ENCODE data around the gene UCP3. TPM values are rescaled to one million over a fixed set of nuclear protein-coding genes. Genes with fewer than 3 reads are reported as not detected.

The UCP3 gene
- total RNA-seq, 1 experiment from 2014 or later: 0.08 TPM

- no peak overlapping the region for H3K4me3 ChIP-seq
- no peaks in the 10 kb centered on the region for H3K27me3 ChIP-seq (replicated peaks)
- no peaks in the 10 kb centered on the region for H3K36me3 ChIP-seq
- no peak for DNase-seq (ENCODE audit: low read depth in 1 of 2, low spot score in 2 of 2)
- H3K27ac ChIP-seq: no peak overlapping the region
- no peaks in the 10 kb centered on the region for H3K4me1 ChIP-seq (replicated peaks)
- no peaks in the 10 kb centered on the region for H3K9me3 ChIP-seq (replicated peaks)
These were observed 51.8 kb downstream of the UCP3 start for GRCh38 chr11:73956876-73957653.

GRCh38 chr11:73951797-73952196 is 57.1 kb downstream of the UCP3 start:
- no peak overlapping the region for H3K27ac ChIP-seq
- no peaks in the 10 kb centered on the region for H3K27me3 ChIP-seq (replicated peaks)
- DNase-seq (ENCODE audit: low read depth in 1 of 2, low spot score in 2 of 2): no peak
- H3K36me3 ChIP-seq: no peaks in the 10 kb centered on the region
- no peaks in the 10 kb centered on the region for H3K4me1 ChIP-seq (replicated peaks)
- H3K9me3 ChIP-seq (replicated peaks): no peaks in the 10 kb centered on the region
- H3K4me3 ChIP-seq: no peak overlapping the region

GRCh38 chr11:73950869-73951710 is 57.8 kb downstream of the UCP3 start, which contains the start of gene DNAJB13:
Gene DNAJB13, plus strand, starts transcription at chr11:73951026. Its CDS starts 44 bp downstream, at chr11:73951070.
- no peaks in the 10 kb centered on the region for H3K9me3 ChIP-seq (replicated peaks)
- DNase-seq (ENCODE audit: low read depth in 1 of 2, low spot score in 2 of 2): no peak
- no peak within 1 kb of the TSS for H3K27ac ChIP-seq
- H3K4me3 ChIP-seq: no peak within 1 kb of the TSS
- H3K36me3 ChIP-seq: no peaks in the 10 kb centered on the region
- H3K4me1 ChIP-seq (replicated peaks): no peaks in the 10 kb centered on the region
- H3K27me3 ChIP-seq (replicated peaks): no peaks in the 10 kb centered on the region

Other genes with a start within 250 kb of the UCP3 start
- gene RAB6A, start 248.0 kb downstream of the UCP3 start, total RNA-seq (2014; rRNA removed; shearing (Covaris generic)): 40.2 and 40.9 TPM in 2 replicates
- gene MRPL48, start 221.2 kb downstream of the UCP3 start, total RNA-seq (2014; rRNA removed; shearing (Covaris generic)): 32.8 and 40.8 TPM in 2 replicates
- 56.7 and 62.1 TPM in 2 replicates for gene COA4, start 132.2 kb downstream of the UCP3 start, total RNA-seq (2014; rRNA removed; shearing (Covaris generic))
- gene PAAF1, start 132.1 kb downstream of the UCP3 start, total RNA-seq (2014; rRNA removed; shearing (Covaris generic)): 2.5 and 5.2 TPM in 2 replicates
- gene DNAJB13, start 58.1 kb downstream of the UCP3 start, total RNA-seq (2014; rRNA removed; shearing (Covaris generic)): not detected in 2 replicates
- 1.0 and 2.0 TPM in 2 replicates for gene UCP2, start 26.2 kb downstream of the UCP3 start, total RNA-seq (2014; rRNA removed; shearing (Covaris generic))
- gene C2CD3, start 161.9 kb upstream of the UCP3 start, total RNA-seq (2014; rRNA removed; shearing (Covaris generic)): 8.9 and 13.9 TPM in 2 replicates
- 24.5 and 33.8 TPM in 2 replicates for gene PPME1, start 162.2 kb upstream of the UCP3 start, total RNA-seq (2014; rRNA removed; shearing (Covaris generic))